ENCODE measurements around the gene C5orf63.
"Not testable (repeated sequence)": the region's sequence is repeated elsewhere in the genome, so short reads cannot be mapped to it uniquely, and the experiment has no call there.

Gene C5orf63

GRCh38 chr5:127031147-127031862 is 42.0 kb downstream of the C5orf63 start:
- no peak for DNase-seq (ENCODE audit: low read depth)

- peak; percentile 87 for DNase-seq (ENCODE audit: low read depth)
Measured at GRCh38 chr5:127030259-127031146, 42.8 kb downstream of the C5orf63 start, which contains the start of gene MARCHF3. Gene MARCHF3, minus strand, starts transcription at chr5:127030558. Its CDS starts 112,387 bp downstream, at chr5:126918171.

DNA sequence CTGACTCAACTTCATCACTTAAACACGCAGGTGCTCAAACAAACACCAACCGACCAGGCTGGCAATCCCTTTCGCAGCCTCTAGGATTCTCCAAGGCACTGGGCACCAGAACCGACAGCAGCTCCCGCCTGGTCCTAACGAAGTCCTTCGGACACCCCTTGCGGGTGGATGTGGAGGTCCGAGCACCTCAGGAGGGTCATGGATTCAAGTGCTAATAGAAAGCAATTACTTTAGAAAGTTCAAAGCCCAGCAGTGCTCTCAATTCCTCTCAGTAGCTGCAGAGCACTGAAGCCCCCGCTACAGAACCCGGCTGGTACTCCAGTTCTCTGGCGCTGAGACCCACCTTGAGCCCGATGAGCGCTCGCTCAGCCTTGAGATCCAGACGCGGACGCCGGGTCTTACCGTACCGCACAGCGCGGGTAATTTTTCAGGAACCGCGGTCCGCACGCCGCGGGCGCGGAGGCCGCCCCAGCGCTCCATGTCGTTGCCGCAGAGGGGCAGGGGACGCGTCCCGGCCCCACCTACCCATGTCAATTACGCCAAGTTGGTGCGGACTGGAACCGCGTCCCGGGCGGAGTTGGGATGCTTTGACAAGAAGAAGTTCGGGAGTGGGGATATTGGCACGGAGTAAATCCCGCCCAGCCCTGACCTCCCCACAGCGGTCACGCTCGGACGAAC is 43.6 kb downstream of the C5orf63 start:
- DNase-seq (ENCODE audit: low read depth) = peak; percentile 7

DNA sequence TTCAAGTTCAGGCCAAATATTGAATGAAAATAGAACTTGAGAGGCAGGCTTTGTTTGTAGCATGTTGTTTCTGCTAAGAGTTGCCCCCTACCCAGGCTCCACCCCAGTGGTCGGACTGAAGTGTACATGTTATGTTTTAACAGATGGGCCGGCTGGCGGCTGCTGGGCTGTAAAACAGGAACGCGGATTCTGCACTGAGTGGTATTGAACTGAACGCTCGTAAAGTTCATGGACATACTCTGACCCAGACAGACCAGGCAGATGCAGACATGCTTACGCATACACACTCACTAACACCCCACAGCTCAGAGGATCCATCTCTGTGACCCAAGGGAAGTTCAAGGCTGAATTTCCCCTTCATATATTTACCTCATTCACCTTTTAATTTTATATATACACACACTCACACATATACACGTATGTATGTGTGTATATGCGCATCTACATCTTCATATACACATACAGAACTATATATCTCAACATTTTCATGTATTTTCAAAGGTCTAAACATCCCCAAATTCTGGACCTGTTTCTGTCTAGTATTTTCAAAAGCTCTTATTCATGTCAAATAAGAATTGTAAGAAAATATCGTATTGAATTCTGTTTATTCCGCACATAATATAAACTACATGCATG is 44.4 kb downstream of the C5orf63 start:
- no peak for DNase-seq (ENCODE audit: low read depth)

GRCh38 chr5:127027539-127027938 is 45.8 kb downstream of the C5orf63 start:
- DNase-seq (ENCODE audit: low read depth) = no peak

GRCh38 chr5:127026166-127026565 is 47.1 kb downstream of the C5orf63 start:
- no peak for DNase-seq (ENCODE audit: low read depth)

- no peak for DNase-seq (ENCODE audit: low read depth)
Measured at GRCh38 chr5:127025467-127025866, 47.8 kb downstream of the C5orf63 start.

DNA sequence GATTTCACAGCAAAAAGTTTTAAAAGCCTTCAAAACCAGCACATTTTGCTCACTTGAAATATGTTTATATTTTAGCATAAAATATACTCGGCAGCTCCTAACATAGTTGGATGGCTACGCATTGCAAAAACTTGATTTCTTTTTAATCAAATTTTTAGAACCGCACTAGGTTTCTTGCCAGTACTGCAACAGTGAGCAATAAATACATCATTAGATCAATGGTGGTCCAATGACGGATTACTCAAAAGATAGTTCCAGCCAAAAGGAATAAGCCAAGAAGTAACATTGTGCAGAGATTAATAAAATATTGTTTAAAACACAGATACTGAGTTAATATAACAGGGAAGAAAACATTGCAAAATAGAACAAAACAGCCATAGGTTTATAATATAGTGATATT is 48.5 kb downstream of the C5orf63 start:
- no peak for DNase-seq (ENCODE audit: low read depth)

DNA sequence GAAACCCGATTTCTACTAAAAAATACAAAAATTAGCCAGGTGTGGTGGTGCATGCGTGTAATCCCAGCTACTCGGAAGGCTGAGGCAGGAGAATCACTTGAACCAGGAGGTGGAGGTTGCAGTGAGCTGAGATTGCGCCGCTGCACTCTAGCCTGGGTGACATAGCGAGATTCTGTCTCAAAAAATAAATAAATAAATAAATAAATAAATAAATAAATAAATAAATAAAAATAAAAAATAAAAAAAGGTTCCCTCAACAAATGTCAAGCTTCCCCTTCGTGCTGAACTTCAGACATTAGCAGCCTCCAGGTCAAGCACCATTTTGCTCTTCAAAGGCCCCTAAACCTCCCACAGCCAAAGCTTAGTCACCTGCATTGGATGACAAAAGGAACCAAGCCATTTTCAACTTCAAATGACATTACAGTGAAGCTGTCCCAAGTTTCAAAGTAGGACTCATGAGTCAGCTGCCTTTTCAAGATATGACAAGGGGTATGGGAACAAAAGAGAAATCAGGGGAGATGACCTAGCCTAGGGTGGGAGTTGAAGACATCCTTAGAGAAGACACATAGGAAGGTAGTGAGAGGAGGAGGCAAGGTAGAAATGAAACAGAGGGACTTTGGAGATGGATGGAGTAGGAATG is 49.6 kb downstream of the C5orf63 start:
- not testable (repeated sequence) for DNase-seq (ENCODE audit: low read depth)

DNA sequence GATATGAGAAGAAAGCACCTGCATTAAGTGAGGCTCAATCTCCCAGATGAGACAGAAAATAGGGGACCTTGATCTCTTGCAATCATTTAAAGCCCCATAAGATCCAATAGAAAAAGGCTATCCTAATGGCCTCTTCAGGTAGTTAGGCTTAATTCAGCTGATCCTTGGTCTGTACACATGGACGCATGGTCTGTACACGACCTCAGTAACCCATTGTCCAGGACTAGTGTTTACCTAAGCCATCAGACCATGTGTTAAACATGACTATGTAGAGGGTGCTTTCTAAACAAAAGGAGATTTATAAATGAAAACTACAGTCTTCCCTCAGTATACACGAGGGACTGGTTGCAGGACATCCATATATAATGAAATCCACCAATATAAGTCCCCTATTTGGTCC is 50.5 kb downstream of the C5orf63 start:
- no peak for DNase-seq (ENCODE audit: low read depth)

DNA sequence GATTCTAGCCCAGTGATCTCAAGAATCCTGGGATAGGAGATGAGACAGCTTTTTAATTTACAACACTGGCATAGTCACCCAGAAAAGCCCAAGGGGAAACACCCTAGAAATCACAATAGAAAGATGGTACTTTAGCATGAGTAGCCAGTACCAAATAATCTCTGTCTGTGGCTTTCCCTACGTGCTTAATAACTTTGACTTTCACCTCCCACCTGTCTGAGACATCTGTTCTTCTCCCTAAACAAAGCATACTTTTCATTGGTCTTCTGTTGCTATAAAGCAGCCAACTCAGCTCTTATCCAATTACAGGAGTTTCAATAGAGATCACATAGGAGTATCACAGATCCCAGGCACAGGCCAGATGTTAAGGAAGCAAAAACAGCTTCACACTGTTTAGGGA is 53.4 kb downstream of the C5orf63 start:
- no peak for DNase-seq (ENCODE audit: low read depth)

DNA sequence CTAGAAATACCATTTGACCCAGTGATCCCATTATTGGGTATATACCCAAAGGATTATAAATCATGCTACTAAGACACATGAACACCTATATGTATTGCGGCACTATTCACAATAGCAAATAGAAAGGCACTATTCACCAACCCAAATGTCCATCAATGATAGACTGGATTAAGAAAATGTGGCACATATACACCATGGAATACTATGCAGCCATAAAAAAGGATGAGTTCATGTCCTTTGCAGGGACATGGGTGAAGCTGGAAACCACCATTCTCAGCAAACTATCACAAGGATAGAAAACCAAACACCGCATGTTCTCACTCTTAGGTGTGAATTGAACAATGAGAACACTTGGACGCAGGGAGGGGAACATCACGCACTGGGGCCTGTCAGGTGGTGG is 56.6 kb downstream of the C5orf63 start:
- not testable (repeated sequence) for DNase-seq (ENCODE audit: low read depth)

DNA sequence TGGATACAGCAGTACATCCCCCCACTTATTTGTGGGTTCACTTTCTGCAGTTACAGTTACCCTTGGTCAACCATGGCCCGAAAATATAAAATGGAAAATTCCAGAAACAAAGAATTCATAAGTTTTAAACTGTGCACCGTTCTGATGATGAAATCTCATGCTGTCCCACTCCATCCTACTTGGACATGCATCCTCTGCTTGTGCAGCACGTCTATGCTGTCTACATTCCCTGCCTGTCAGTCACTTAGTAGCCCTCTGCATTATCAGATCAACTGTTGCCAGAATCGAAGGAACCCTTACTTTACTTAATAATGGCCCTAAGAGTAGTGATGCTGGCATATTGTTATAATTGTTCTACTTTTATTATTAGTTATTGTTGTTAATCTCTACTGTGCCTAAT is 57.6 kb downstream of the C5orf63 start:
- no peak for DNase-seq (ENCODE audit: low read depth)

- DNase-seq (ENCODE audit: low read depth) = no peak
Measured at GRCh38 chr5:127014573-127014972, 58.7 kb downstream of the C5orf63 start.

- no peak for DNase-seq (ENCODE audit: low read depth)
Measured at GRCh38 chr5:127013407-127013806, 59.9 kb downstream of the C5orf63 start.

DNA sequence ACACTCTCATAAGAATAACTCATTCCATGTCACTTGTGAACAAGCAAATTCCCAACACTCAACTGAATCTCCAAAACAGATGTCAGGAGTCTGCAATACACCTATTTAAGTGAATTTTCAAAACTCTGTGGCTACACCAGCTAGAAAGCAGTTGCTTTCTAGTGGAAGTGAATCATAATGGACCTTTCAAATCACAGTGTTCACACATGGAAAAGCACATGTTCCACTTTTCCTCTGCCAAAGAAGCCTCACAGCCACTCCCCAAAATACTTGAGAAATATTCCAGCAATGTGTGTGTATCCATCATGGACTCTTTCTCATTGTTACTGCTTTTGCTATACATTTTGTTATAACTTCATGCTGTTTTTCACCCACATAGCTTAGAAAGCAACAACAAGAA is 60.4 kb downstream of the C5orf63 start:
- DNase-seq (ENCODE audit: low read depth) = no peak

- no peak for DNase-seq (ENCODE audit: low read depth)
Measured at GRCh38 chr5:127011961-127012644, 61.2 kb downstream of the C5orf63 start.

DNA sequence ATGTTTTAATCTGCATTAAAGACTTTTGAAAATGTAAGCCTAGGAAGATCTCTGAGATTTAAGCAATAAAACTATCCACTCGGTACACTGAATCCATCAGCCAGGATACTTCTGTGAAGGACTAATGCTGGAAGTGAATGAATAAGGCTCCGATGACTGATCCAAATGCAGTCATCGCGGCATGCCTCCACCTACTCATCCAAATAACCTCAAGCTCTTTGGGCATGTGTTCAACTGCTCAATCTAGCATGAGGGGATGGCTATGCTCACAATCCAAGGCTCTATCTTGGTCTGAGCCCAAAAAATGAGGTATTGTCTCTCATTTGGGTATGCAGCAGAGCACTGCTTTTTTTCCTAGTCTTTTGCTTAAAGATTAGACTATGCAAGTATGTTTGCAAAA is 62.1 kb downstream of the C5orf63 start:
- DNase-seq (ENCODE audit: low read depth) = no peak

DNA sequence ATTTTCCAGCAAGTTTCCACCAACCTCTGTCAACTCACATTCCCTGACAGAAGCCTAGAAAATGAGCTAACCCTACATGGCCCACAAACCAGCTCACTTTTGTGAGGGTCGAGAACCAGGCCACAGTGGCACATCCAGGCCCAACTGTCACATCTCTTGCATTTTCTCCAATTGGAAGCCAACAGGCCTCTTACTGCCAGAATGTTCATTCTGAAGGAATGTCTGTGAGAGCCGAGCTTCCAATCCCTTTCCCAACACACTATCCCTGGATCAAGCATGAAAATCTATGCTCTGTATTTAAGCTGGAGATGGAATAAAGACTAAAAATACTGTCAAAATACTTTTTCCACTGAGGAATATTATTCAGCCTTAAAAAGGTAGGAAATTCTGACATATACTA is 62.9 kb downstream of the C5orf63 start:
- no peak for DNase-seq (ENCODE audit: low read depth)

DNA sequence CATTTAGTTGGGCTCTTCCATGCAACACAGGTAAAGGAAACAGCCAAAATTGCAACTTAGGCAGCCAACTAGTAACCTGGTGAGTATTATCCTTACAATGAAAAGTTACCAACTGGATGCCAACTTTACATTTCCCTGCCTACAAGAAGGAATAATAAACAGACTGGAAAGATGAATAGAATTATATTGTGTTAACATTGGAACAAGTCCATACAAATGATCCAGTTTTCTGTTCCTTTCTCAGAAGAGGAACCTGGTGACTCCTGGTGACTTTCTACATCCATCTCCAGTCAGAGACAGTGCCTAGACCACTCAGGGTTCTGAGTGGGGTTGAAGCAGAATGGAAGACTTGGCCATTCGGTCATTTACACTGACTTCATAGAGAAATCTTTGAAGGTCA is 63.5 kb downstream of the C5orf63 start:
- no peak for DNase-seq (ENCODE audit: low read depth)

All from T-helper 22 cell (primary cell).